H1 (cell line): Measurements from ENCODE around the gene TTBK1. TPM values are rescaled to one million over a fixed set of nuclear protein-coding genes. Genes with fewer than 3 reads are reported as not detected.

Experiments used
- CTCF ChIA-PET: fragments of 300-600 bp; sonication (Branson Sonifier 250); formaldehyde crosslinking; loops from one replicate; lab custom pipeline; 2021; ENCODE audit not compliant: partially characterized antibody; lab: Charles Lee
- POLR2A ChIA-PET: fragments of 300-600 bp; sonication (Branson Sonifier 250); formaldehyde crosslinking; loops from one replicate; lab custom pipeline; 2021; ENCODE audit warnings: inconsistent platforms; ENCODE audit not compliant: partially characterized antibody; lab: Charles Lee
- DNase-seq, 2 experiments: peaks; one replicate each; pipeline versions ENCODE4 v3.0.0 to v3.0.0-alpha.2; 2010 to 2022; ENCODE audit warnings: low spot score in 2 of 2, low read depth in 1 of 2, mixed read lengths in 1 of 2
- FAIRE-seq: peaks from 2 replicates; lab custom pipeline; 2011; peaks lifted over from hg19 to GRCh38; lab: Jason Lieb, UNC
- H2AFZ ChIP-seq: 2 replicates; pipeline ENCODE4 v1.8.1; 2012; ENCODE audit warnings: low read length, inconsistent platforms
- H2AK5ac ChIP-seq: 2 replicates; pipeline ENCODE4 v1.6.1; 2013; ENCODE audit warnings: low read depth, low read length
- H2BK120ac ChIP-seq: replicated peaks from 2 replicates; pipeline ENCODE3; 2013; ENCODE audit warnings: low read depth, low read length, inconsistent platforms
- H2BK12ac ChIP-seq: 2 replicates; pipeline ENCODE4 v1.6.1; 2013; ENCODE audit warnings: low read depth, low read length
- H2BK15ac ChIP-seq: 2 replicates; pipeline ENCODE4 v1.6.1; 2013; ENCODE audit warnings: low read length
- H2BK20ac ChIP-seq: 2 replicates; pipeline ENCODE4 v1.6.1; 2013; ENCODE audit warnings: low read length
- H2BK5ac ChIP-seq: 2 replicates; pipeline ENCODE4 v1.6.1; 2013; ENCODE audit warnings: low read depth, low read length
- H3K14ac ChIP-seq: 2 replicates; pipeline ENCODE4 v1.6.1; 2013; ENCODE audit warnings: inconsistent platforms; ENCODE audit not compliant: insufficient read length
- H3K18ac ChIP-seq: 2 replicates; pipeline ENCODE4 v1.6.1; 2013; ENCODE audit warnings: low read length; ENCODE audit errors: extremely low read depth
- H3K23ac ChIP-seq: 2 replicates; pipeline ENCODE4 v1.6.1; 2013; ENCODE audit warnings: inconsistent platforms; ENCODE audit not compliant: insufficient read length
- H3K23me2 ChIP-seq: 2 replicates; pipeline ENCODE4 v1.6.1; 2013; ENCODE audit warnings: low read depth, low read length
- H3K27ac ChIP-seq: 2 replicates; pipeline ENCODE4 v1.6.1; 2011; ENCODE audit warnings: low read depth, low read length, inconsistent platforms
- H3K27me3 ChIP-seq, 4 experiments: replicated peaks in 1 of 4; 1 replicate in 1 of 4; 2 replicates in 3 of 4; pipeline versions ENCODE4 v1.6.1 to v1.8.1; 2011 to 2013; ENCODE audit warnings: low read length in 3 of 4, mild to moderate bottlenecking in 3 of 4, inconsistent platforms in 2 of 4, mixed read lengths in 2 of 4, moderate library complexity in 1 of 4; ENCODE audit not compliant: control insufficient read depth in 3 of 4, insufficient read depth in 3 of 4; ENCODE audit errors: extremely low read depth in 1 of 4
- H3K36me3 ChIP-seq, 4 experiments: 2 replicates each; pipeline versions ENCODE4 v1.6.1 to v1.8.1; 2011 to 2013; ENCODE audit warnings: mild to moderate bottlenecking in 4 of 4, low read length in 3 of 4, moderate library complexity in 2 of 4, control low read depth in 1 of 4, inconsistent platforms in 1 of 4; ENCODE audit not compliant: insufficient read depth in 4 of 4, control insufficient read depth in 2 of 4
- H3K4ac ChIP-seq: replicated peaks from 2 replicates; pipeline ENCODE3; 2013; ENCODE audit warnings: low read length, low read depth, mixed read lengths, inconsistent platforms; ENCODE audit not compliant: insufficient read length
- H3K4me1 ChIP-seq, 4 experiments: replicated peaks in 1 of 4; 1 replicate in 1 of 4; 2 replicates in 3 of 4; pipeline versions ENCODE4 v1.6.1 to v1.8.1; 2011 to 2013; ENCODE audit warnings: low read length in 3 of 4, inconsistent platforms in 2 of 4, mixed read lengths in 1 of 4; ENCODE audit not compliant: insufficient read depth in 4 of 4, control insufficient read depth in 3 of 4
- H3K4me2 ChIP-seq, 2 experiments: 2 replicates each; pipeline versions ENCODE4 v1.6.1 to v1.8.1; 2011 to 2013; ENCODE audit warnings: low read depth in 2 of 2, low read length in 2 of 2, control low read depth in 1 of 2, inconsistent platforms in 1 of 2, mild to moderate bottlenecking in 1 of 2; ENCODE audit not compliant: insufficient read depth in 1 of 2
- H3K4me3 ChIP-seq, 4 experiments: fragments of 200-600, 300-600 bp in 1 of 4; sonication (generic), shearing (Covaris generic), sonication (Bioruptor Twin) in 1 of 4; 2 replicates each; pipeline versions ENCODE4 v1.5.1 to v1.8.1; 2011 to 2016; ENCODE audit warnings: low read length in 4 of 4, low read depth in 3 of 4, control low read depth in 2 of 4, inconsistent platforms in 2 of 4, mild to moderate bottlenecking in 2 of 4, mixed read lengths in 1 of 4, moderate library complexity in 1 of 4; ENCODE audit not compliant: insufficient read depth in 2 of 4; ENCODE audit errors: extremely low read depth in 1 of 4
- H3K56ac ChIP-seq: replicated peaks from 2 replicates; pipeline ENCODE3; 2013; ENCODE audit warnings: low read depth, mild to moderate bottlenecking, mixed read lengths, low read length, inconsistent platforms; ENCODE audit not compliant: insufficient read length
- H3K79me1 ChIP-seq: 2 replicates; pipeline ENCODE4 v1.6.1; 2013; ENCODE audit warnings: low read depth, low read length, control low read depth
- H3K79me2 ChIP-seq, 2 experiments: 2 replicates each; pipeline versions ENCODE4 v1.6.1 to v1.8.1; 2012 to 2013; ENCODE audit warnings: low read length in 2 of 2, mild to moderate bottlenecking in 2 of 2, inconsistent platforms in 1 of 2; ENCODE audit not compliant: insufficient read depth in 2 of 2, control insufficient read depth in 1 of 2
- H3K9ac ChIP-seq, 4 experiments: replicated peaks in 1 of 4; 1 replicate in 1 of 4; 2 replicates in 3 of 4; pipeline versions ENCODE4 v1.6.1 to v1.8.1; 2011 to 2013; ENCODE audit warnings: low read depth in 3 of 4, low read length in 3 of 4, control low read depth in 2 of 4, mild to moderate bottlenecking in 2 of 4, moderate library complexity in 2 of 4, inconsistent platforms in 1 of 4; ENCODE audit errors: extremely low read depth in 1 of 4
- H3K9me3 ChIP-seq, 2 experiments: 2 replicates each; pipeline versions ENCODE4 v1.6.1 to v1.8.1; 2012 to 2013; ENCODE audit warnings: mild to moderate bottlenecking in 2 of 2, moderate library complexity in 2 of 2, control low read depth in 1 of 2, inconsistent platforms in 1 of 2, low read depth in 1 of 2, low read length in 1 of 2, mixed read lengths in 1 of 2; ENCODE audit not compliant: insufficient read depth in 2 of 2
- H4K20me1 ChIP-seq, 2 experiments: replicated peaks in 1 of 2; 2 replicates each; pipeline versions ENCODE3 to v1.8.1; 2011 to 2013; ENCODE audit warnings: inconsistent platforms in 2 of 2, low read length in 2 of 2, mild to moderate bottlenecking in 1 of 2; ENCODE audit not compliant: insufficient read depth in 2 of 2, control insufficient read depth in 1 of 2
- H4K5ac ChIP-seq: 2 replicates; pipeline ENCODE4 v1.6.1; 2013; ENCODE audit warnings: low read length, low read depth, mixed read lengths, inconsistent platforms; ENCODE audit not compliant: insufficient read length
- H4K8ac ChIP-seq: 2 replicates; pipeline ENCODE4 v1.8.0; 2013; ENCODE audit warnings: mild to moderate bottlenecking, moderate library complexity, low read length, inconsistent platforms; ENCODE audit not compliant: insufficient read depth; ENCODE audit errors: extremely low read depth
- H4K91ac ChIP-seq: replicated peaks from 2 replicates; pipeline ENCODE3; 2013; ENCODE audit warnings: low read length, mixed read lengths, inconsistent platforms; ENCODE audit not compliant: insufficient read length
- CTBP2 ChIP-seq: IDR thresholded peaks from 2 replicates; pipeline ENCODE4 v1.7.0; 2011; ENCODE audit warnings: borderline replicate concordance, mild to moderate bottlenecking, moderate library complexity, mixed read lengths, low read length; ENCODE audit not compliant: insufficient read depth, insufficient read length
- RAD21 ChIP-seq, 2 experiments: IDR thresholded peaks in 1 of 2; conservative IDR thresholded peaks in 1 of 2; 2 replicates each; pipeline ENCODE4 v1.6.1; 2011; ENCODE audit warnings: low read depth in 2 of 2, low read length in 2 of 2, improper control_type of control experiment in 1 of 2, inconsistent platforms in 1 of 2, mild to moderate bottlenecking in 1 of 2, moderate library complexity in 1 of 2
- WGBS, 2 experiments: shearing (Covaris generic) in 1 of 2; methylation state at CpG; one replicate each; pipeline versions ENCODE4 v1.1.6 to v1.1.7; 2013 to 2015; ENCODE audit warnings: low lambda C conversion rate in 2 of 2, mixed read lengths in 2 of 2, inconsistent platforms in 1 of 2, low coverage in 1 of 2, missing lambda C conversion rate in 1 of 2; ENCODE audit not compliant: insufficient replicate concordance in 2 of 2, insufficient coverage in 1 of 2, insufficient read length in 1 of 2; ENCODE audit errors: extremely low coverage in 1 of 2, missing lambda C conversion rate in 1 of 2; 5-methylcytosine and 5-hydroxymethylcytosine counted together
- polyA plus RNA-seq, 7 experiments: library from polyadenylated mRNA; depleted of rRNA in 3 of 7; stranded (reverse) in 5 of 7; unstranded in 2 of 7; fragments of >200 nt in 5 of 7; fragments of 200-250 nt in 2 of 7; gene quantifications; 1 replicate in 5 of 7; 2 replicates in 1 of 7; 4 replicates in 1 of 7; pipeline versions ENCODE4 v1.2.1 to v1.2.3, GENCODE V29; 2011 to 2013; ENCODE audit warnings: missing spikeins in 2 of 7, mixed read lengths in 2 of 7
- total RNA-seq: library from RNA; stranded (reverse); fragmentation: NEBNext Ultra II Directional; extraction: Animal tissue kit (Norgen Biotek cat#: 25700); gene quantifications from 2 replicates; pipeline ENCODE4 v1.2.1, GENCODE V29; 2021

TTBK1 gene
- total and polyA plus RNA-seq, 2 of the 8 experiments (the other 6 are each of a cell fraction or from before 2014, with no cell fraction given) = 0.53 to 1.6 TPM

DNA sequence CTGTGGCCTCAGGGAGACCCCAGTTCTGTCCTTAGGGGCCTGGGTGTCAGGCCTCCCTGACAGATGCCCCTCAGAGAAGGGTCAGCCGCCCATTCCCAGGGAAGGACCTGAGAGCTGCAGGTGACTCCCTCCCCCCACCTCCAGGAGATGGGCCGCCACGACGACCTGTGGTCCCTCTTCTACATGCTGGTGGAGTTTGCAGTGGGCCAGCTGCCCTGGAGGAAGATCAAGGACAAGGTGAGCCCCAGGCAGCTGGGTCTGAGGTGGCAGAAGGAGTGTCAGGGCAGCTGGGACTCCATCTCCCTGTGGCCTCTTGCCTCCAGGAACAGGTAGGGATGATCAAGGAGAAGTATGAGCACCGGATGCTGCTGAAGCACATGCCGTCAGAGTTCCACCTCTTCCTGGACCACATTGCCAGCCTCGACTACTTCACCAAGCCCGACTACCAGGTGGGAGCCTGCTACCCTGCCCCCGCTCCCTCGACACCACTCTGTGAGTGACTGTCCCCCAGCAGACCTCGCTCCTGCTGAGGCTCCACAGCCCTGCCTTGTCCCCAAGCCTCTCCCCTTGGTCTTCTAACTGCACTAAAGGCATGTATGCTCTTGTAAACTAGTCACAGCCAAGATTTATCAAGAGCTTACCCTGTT, 12.2 kb downstream of the TTBK1 start:
- Histone ChIP-seq H3K56ac (no peak overlapping the region), H2BK20ac (no peak overlapping the region), H3K4me3 (no peak overlapping the region), H2BK120ac (no peak overlapping the region), H2BK5ac (no peak overlapping the region), H3K18ac (no peak overlapping the region), H3K4me1 (peaks cover 0 to 2% (median 0%) of the 10 kb centered on the region in 4 experiments; a peak in 2 of 7 replicates), H3K14ac (no peak overlapping the region), H3K27me3 (no peaks in the 10 kb centered on the region; a peak in 1 of 7 replicates), H3K9me3 (no peaks in the 10 kb centered on the region), H3K4me2 (no peak overlapping the region), H4K20me1 (no peaks in the 10 kb centered on the region), H3K4ac (no peak overlapping the region), H3K27ac (no peak overlapping the region), H4K8ac (no peak overlapping the region), H3K36me3 (no peaks in the 10 kb centered on the region), H3K23ac (no peak overlapping the region), H3K9ac (no peak overlapping the region), H4K91ac (no peak overlapping the region), H3K79me1 (no peaks in the 10 kb centered on the region), H2AFZ (no peak overlapping the region), H3K23me2 (no peaks in the 10 kb centered on the region), H4K5ac (no peak overlapping the region), H3K79me2 (no peaks in the 10 kb centered on the region), H2BK15ac (no peak overlapping the region), H2BK12ac (no peak overlapping the region), H2AK5ac (no peak overlapping the region)
- DNase-seq (peak in 1 of 2 experiments; percentile 40), FAIRE-seq (no peak)
- 90% methylated on average over 11 of the region's 11 CpGs; no CpG with 5 or more reads in 1 of the 2 experiments for WGBS, 2 experiments
- ChIA-PET POLR2A (interaction anchor here (1.2 kb wide), 1 partner anchor 26 kb away, joined by 3 read pairs; the partner anchor contains the start of gene DNPH1), CTCF (interaction anchor here (1.0 to 1.9 kb wide), 4 partner anchors 9 to 94 kb away, joined by 3 to 14 read pairs (median 4); no protein-coding TSS in a partner anchor)
- TF ChIP-seq RAD21 (IDR thresholded peaks at IDR 0.05 in 1 of 2, conservative IDR thresholded peaks at IDR 0.05 in 1 of 2; ENCODE audit: low read depth in 2 of 2, low read length in 2 of 2) (no peak), CTBP2 (no peak)
